CD4-positive, alpha-beta T cell treated with Interleukin-15 for 1 hour (primary cell): ENCODE measurements around the gene ST6GALNAC6.
A peak's percentile ranks its signal among the peaks of the same experiment; 100 is the strongest.

Experiments
- DNase-seq: peaks from one replicate; pipeline ENCODE4 v3.0.0-alpha.2; 2020

Gene ST6GALNAC6

DNA sequence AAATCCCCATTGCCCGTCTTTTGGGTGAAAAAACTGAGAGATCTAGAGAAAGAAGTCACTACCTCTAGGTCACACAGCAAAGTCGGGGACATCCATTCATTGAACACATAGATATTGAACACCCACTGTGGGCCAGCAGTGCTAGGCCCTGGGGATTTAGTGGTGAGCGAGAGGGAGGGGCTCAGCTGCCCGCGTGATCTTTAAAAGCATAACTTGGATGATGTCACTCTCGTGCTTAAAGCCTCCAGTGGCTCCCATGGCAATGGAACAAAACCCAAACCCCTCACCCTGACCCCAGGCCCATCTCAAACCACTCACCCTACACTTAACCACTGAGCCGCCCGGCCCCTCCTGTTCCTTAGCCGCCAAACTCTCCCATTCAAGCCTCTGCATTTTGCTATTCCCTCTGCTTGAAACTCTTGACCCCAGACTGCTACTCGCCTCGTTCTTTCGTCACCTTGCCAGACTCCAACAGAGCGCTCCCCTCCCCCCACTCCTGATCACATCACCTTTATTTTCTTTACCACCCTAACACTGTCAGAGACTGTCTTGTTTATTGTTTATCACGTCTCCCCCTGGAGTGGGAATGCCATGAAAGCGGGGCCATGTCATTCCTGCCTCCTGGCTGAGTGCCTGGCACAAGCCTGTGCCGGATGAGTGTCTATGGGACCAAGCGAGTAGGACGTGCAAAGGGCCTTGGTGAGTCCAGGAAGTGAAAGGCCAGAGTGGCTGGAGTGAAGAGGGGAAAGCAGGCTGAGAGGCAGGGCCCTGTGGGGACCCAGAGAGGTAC lies 31.9 kb upstream of the ST6GALNAC6 start:
- peak; percentile 41 for DNase-seq

DNA sequence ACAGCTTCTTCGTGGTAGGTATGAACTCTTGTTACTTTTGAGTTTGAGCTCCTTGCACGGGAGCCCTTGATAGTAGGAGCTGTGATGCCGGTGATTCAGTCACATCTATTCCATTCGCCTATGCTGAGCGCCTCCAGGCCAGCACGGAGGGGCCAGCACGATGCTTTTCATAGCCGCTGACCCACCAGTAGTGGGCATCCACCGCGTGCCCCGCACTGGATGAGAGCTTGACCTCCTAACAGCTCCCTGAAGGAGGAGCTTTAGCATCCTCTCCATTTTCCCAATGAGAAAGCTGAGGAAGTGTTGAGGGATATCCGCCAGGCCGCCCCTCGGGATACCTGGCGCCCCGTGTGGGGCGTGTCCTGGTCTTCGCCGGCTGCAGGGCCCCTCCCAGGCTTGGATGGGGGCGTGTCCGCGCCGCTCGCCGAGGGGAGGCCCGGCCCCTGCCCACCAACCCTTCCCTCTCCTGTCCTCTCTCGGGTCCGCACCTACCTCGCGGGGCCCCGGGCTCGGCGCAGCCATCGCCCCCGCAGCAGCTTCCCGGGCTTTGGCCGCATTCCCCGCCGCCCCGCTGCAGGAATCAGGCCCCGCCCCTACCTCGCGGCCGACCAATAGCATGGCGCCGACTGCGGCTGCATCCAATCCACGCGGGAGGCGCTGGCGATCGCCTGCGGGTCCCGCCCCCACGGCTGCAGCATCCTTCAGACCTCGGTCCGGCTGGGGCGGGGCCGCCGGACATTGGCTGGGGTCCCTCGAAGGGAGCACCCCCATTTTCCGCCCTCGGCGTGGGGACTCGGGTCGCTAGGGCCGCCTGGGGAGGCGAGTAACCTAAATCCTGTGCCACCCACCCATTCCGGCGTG lies 31.1 kb upstream of the ST6GALNAC6 start, which contains the start of gene PIP5KL1:
Gene PIP5KL1 (minus strand): TSS at position 547 of the 861 bp plus-strand sequence. CDS start 25 bp downstream, at position 522.
- peak; percentile 66 for DNase-seq

- DNase-seq = no peak
Observed at GRCh38 chr9:127929625-127929979, 30.2 kb upstream of the ST6GALNAC6 start.

- no peak for DNase-seq
Observed at GRCh38 chr9:127928676-127929624, 29.5 kb upstream of the ST6GALNAC6 start.

DNA sequence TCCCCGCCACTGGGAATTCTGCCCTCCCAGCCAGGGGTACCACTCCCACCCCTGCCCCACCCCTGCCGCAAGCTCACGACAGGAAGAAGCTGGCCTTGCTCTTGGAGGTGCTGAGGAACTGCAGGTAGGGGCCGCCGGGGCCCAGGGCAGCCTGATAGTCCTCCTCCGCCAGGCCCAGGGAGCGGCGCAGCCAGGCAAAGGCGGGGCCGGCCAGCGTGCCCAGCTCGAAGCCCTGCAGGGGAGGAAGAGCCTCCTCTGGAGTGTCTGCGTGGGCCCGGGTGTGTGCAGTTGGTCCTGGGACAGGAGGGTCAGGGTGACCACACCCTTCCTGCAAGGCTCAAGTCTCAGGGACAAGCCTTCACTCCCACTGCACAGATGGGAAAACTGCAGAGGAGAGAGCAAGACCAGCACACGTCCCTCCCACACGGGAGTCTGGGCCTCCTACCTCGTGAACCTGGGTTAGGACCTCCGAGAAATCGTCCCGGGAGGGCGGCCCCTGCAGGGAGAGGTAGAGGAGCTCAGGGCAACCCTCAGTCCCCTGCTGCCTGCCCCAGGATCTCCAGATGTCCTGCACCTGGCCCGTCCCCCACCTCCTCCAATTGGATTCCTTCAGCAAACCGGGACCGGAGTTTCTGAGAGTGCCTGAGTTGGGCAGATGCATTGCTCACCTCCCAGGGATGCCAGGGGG lies 28.7 kb upstream of the ST6GALNAC6 start:
- no peak for DNase-seq

GRCh38 chr9:127927201-127927987 lies 28.0 kb upstream of the ST6GALNAC6 start:
- DNase-seq = peak; percentile 82

DNA sequence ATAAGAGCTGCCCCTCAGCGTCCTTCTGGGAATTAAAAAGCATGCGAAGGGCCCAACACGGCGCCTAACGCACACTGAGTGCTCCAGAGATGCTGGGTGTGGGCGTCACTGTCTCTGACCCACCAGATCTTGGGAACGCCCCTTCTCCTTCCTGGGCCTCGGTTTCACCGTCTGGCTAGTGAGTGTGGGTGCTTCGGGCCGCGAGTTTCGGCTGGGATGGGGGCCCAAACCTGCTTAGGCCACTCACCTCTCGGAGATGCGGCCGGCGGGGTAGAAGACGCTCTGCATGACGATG lies 27.4 kb upstream of the ST6GALNAC6 start:
- no peak for DNase-seq

DNA sequence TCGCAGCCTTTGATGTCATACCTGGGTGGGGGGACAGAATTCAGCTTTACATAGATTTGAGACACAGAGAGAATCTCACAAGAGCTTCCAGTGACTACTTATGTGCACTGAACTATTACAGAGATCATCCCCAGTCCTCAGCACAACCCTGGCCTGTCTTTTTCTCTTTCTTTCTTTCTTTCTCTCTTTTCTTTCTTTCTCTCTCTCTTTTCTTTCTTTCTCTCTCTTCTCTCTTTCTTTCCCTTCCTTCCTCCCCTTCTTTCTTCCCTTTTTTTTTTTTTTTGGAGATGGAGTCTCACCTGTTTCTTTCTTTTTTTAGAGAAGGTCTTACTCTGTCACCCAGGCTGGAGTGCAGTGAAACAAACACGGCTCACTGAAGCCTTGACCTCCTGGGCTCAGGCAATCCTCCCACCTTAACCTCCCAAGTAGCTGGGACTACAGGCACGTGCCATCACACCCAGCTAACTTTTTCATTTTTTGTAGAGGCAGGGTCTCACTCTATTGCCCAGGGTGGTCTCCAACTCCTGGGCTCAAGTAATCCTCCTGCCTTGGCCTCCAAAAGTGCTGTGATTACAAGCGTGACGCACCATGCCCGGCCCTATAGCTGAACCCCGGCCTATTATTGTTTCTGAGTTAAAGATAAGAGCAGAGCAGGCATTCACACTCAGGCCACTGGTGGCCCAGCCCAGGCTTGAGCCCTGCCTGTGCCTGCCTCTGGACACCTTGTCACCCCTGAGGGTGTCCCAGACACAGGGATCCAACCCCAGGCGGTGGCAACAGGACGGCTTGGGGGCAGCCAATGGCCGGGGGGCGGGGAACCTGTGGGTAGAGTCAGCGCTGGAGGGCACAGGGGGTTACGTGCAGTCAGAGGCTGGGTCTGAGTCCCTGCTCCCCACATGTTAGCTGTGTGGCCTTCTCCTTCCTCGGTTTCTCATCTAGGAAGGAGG lies 26.8 kb upstream of the ST6GALNAC6 start:
- no peak for DNase-seq

GRCh38 chr9:127924736-127925444 lies 25.5 kb upstream of the ST6GALNAC6 start:
- no peak for DNase-seq

DNA sequence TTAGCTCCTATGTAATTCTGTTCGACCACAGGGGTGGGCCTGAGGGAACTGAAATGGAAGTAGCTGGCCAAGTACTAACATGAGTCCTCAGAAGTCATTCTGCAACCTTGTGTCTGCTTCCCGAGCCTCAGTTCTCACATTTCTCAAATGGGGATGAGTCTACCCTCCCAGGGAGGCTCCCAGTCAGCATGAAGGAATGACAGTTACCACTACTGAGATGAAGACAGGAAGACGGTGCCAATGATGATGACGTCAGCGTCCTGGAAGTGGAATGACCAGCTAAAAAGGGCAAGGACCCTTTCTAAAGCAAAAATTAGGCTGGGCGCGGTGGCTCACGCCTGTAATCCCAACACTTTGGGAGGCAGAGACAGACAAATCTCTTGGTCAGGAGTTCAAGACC lies 24.4 kb upstream of the ST6GALNAC6 start:
- DNase-seq = no peak

DNA sequence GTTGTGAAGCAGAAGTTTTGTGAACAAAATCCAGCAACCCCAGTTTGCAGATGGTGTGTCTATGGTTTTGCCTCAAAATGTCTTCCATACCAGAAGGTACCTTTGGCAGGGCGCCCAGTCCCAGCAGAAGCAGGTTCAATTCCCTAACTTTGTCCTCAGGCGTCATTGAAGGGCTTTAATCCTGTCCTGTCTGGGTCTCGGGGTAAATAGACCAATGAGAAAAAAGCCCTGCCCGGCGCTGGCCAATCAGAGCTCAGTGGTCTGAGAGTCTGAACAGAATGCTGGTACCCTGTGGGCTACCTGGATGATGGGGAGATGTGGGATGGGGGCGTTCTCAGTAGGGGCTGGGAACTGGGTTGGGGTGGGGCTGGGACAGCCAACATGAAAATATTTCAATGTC lies 23.6 kb upstream of the ST6GALNAC6 start:
- DNase-seq = no peak

DNA sequence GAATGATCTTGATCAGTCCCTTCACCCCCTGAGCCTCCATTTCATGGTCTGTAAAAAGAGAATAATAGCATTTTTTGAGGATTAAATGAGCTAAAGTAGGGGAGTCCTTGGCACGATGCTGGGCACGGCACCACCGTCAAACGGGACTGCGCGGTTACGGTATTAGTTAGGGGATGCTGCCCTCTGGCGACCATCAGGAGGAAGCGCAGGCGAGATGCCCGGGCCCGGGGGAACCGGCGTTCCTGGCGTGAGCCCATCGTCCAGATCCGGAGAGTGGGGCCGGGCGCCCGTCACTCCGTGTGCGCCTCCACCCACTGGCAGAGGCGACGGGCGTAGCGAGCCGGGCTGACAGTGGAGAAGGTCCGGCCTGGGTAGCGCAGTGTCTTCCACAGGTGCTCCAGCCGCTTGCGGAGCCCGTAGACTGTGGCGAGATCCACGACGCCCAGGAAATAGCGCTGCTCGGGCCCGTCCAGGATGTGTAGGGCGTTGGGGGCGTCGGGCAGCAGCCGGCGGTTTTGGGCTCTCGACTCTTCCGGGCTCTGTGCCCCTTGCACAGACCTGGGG lies 22.2 kb upstream of the ST6GALNAC6 start:
- DNase-seq = peak; percentile 74

DNA sequence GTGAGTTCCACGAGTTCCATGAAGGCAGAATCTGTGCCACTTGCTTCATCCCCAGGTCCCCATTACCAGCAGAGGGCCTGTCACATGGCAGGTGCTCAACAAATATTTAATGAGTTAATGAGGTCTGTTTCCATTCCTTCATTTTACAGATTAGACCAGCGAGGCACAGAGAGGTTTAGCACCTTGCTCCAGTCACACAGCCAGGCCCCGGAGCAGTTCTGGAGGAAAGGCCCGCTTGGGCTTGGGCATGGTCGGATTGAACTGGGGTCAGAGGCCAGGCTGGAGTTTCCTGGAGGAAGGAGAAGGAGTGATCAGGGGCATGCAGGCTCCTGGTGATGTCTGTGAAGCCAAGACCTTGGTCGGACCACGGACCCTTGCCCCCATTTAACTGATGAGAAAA lies 21.4 kb upstream of the ST6GALNAC6 start:
- DNase-seq = no peak

GRCh38 chr9:127919253-127919815 lies 19.9 kb upstream of the ST6GALNAC6 start:
- DNase-seq = peak; percentile 85

- DNase-seq = no peak
Observed at GRCh38 chr9:127918183-127919107, 19.0 kb upstream of the ST6GALNAC6 start.

DNA sequence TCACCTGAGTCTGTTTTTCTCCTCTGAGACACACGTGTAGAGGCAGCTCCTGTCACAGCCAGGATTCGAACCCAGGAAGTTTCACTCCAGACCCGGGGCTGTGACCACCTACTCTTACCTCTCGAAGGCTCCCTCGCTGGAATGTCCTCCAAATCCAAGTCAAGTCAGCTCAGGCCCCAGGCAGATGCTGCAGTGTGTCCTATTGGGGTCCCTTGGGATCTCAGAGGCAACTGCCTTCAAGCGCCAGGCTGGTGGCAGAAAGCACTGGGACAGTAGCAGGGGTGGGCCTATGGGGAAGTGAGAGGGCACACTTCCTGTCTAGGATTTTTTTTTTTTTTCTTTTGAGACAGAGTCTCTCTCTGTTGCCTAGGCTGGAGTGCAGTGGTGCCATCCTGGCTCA lies 18.2 kb upstream of the ST6GALNAC6 start:
- DNase-seq = peak; percentile 81

DNA sequence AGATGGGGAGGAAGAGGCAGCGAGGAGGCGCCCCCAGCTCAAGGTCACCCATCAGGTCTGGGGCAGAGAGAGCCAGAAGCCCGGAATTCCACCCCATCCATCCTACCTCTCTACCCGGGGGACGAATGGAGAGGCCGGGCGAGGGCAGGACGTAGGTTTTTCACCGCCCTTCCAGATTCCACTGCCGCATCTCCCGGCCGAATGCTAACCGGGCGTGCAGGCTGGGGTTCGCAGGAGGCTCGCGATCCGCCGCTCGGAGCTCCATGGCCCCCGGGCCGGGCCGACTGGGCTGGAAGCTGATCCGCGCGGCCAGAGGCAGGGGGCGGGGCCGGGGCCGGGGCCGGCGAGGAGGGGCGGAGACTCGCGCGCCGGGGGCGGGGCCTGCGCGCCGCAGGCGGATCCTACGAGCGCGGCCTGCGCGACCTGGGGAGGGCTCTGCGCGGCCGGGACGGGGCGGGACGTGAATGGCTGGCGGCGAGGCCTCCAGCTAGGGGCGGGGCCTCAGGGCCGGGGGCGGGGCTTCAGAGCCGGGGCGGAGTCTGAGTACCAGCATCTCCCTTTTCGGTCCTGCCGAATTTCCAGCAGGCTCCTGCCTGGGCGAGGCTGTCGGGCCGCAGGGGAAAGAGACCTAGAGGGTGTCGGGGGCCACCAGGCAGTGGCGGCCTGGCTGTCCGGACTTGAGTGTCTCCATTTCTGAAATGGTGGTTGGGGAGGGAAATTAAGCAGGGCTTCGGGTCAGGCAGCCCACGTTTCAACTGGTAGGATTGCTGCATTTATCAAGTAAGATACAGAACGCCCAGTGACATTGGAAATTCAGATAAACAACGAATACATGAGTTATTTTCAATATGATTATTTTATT lies 17.5 kb upstream of the ST6GALNAC6 start, which contains the start of gene ST6GALNAC4:
Gene ST6GALNAC4 (minus strand): TSS at position 322 of the 862 bp plus-strand sequence. CDS start 622 bp downstream, outside the sequence.
- peak; percentile 95 for DNase-seq
